Endodermal cell (in vitro differentiated cells): ENCODE data around the gene HS6ST3. TPM values are rescaled to one million over a fixed set of nuclear protein-coding genes. Genes with fewer than 3 reads are reported as not detected.

Experiments
- DNase-seq: peaks from one replicate; pipeline ENCODE4 v3.0.0-alpha.2; 2017
- H3K27ac ChIP-seq: 2 replicates; pipeline ENCODE4 v1.5.1; 2013; ENCODE audit warnings: mild to moderate bottlenecking, low read depth, low read length, moderate library complexity
- H3K27me3 ChIP-seq: 2 replicates; pipeline ENCODE4 v1.6.1; 2013; ENCODE audit warnings: mild to moderate bottlenecking, low read length, moderate library complexity; ENCODE audit not compliant: insufficient read depth, control insufficient read depth, poor library complexity, severe bottlenecking
- H3K36me3 ChIP-seq: 2 replicates; pipeline ENCODE4 v1.7.0; 2013; ENCODE audit warnings: mild to moderate bottlenecking, low read length, moderate library complexity; ENCODE audit not compliant: control insufficient read depth, insufficient read depth
- H3K4me1 ChIP-seq: one replicate; pipeline ENCODE4 v1.7.0; 2013; ENCODE audit warnings: low read length; ENCODE audit not compliant: control insufficient read depth, insufficient read depth
- H3K4me3 ChIP-seq: 2 replicates; pipeline ENCODE4 v1.5.1; 2013; ENCODE audit warnings: mild to moderate bottlenecking, low read length, moderate library complexity
- H3K9ac ChIP-seq: 2 replicates; pipeline ENCODE4 v1.6.1; 2013; ENCODE audit warnings: mild to moderate bottlenecking, low read length, moderate library complexity; ENCODE audit not compliant: poor library complexity, severe bottlenecking; ENCODE audit errors: extremely low read depth
- H3K9me3 ChIP-seq: 2 replicates; pipeline ENCODE4 v1.6.1; 2013; ENCODE audit warnings: mild to moderate bottlenecking, low read length, moderate library complexity; ENCODE audit not compliant: control insufficient read depth
- H3K27ac Mint-ChIP-seq: 2 replicates; pipeline ENCODE4 v1.8.0; 2020; ENCODE audit warnings: mixed read lengths
- H3K27me3 Mint-ChIP-seq: 2 replicates; pipeline ENCODE4 v1.8.0; 2021; ENCODE audit warnings: mild to moderate bottlenecking, mixed read lengths; ENCODE audit not compliant: insufficient read depth
- H3K36me3 Mint-ChIP-seq: 2 replicates; pipeline ENCODE4 v1.8.0; 2020; ENCODE audit warnings: low read depth, mixed read lengths
- H3K4me1 Mint-ChIP-seq: 2 replicates; pipeline ENCODE4 v1.8.0; 2020; ENCODE audit warnings: mixed read lengths
- H3K4me3 Mint-ChIP-seq: 2 replicates; pipeline ENCODE4 v1.8.0; 2020; ENCODE audit warnings: mild to moderate bottlenecking, moderate library complexity, mixed read lengths
- H3K9me3 Mint-ChIP-seq: 2 replicates; pipeline ENCODE4 v1.8.0; 2020; ENCODE audit warnings: mild to moderate bottlenecking, mixed read lengths
- WGBS, 2 experiments: methylation state at CpG; one replicate each; pipeline versions ENCODE4 v1.1.5 to v1.1.7; 2013; ENCODE audit warnings: missing lambda C conversion rate in 2 of 2, mixed read lengths in 1 of 2; ENCODE audit not compliant: insufficient coverage in 1 of 2, insufficient read length in 1 of 2; 5-methylcytosine and 5-hydroxymethylcytosine counted together
- total RNA-seq, 2 donors: library from RNA; stranded (reverse); fragmentation: NEBNext Ultra II Directional in 1 of 2; extraction: Animal tissue kit (Norgen Biotek cat#: 25700) in 1 of 2; gene quantifications; 2 replicates in 1 of 2; 3 replicates in 1 of 2; pipeline ENCODE4 v1.2.1, GENCODE V29; 2021
- TF ChIP-seq, protein P1 (sequence below): fragments of 200-600 bp; sonication (generic); conservative IDR thresholded peaks from 2 replicates; pipeline ENCODE4 v1.5.0; 2021; ENCODE audit warnings: antibody characterized with exemption, mild to moderate bottlenecking

The HS6ST3 gene
- total RNA-seq, 2 donors from 2014 or later = 0.84 to 1.1 TPM

DNA sequence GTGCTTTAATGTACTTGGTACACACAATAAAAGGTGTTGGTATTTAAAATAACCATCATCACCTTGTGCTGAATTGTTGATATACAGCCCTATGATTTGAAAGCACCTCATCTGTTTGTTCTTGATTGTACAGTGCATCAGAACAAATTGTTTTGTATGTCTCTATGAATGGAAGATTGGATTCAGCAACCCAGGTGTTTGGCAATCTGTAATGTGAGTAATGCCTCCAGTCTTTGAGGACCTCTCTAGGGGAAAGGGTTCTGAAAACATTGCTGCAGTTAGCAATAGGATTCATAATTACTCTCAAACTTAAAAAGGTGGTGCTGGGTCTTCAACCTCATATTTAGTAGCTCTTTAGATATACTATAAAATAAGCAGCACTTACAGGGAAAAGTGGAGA lies 562.6 kb downstream of the HS6ST3 start:
- H3K36me3 Mint-ChIP-seq = no peaks in the 10 kb centered on the region
- H3K4me3 ChIP-seq = no peak overlapping the region
- TF ChIP-seq, protein P1, sequence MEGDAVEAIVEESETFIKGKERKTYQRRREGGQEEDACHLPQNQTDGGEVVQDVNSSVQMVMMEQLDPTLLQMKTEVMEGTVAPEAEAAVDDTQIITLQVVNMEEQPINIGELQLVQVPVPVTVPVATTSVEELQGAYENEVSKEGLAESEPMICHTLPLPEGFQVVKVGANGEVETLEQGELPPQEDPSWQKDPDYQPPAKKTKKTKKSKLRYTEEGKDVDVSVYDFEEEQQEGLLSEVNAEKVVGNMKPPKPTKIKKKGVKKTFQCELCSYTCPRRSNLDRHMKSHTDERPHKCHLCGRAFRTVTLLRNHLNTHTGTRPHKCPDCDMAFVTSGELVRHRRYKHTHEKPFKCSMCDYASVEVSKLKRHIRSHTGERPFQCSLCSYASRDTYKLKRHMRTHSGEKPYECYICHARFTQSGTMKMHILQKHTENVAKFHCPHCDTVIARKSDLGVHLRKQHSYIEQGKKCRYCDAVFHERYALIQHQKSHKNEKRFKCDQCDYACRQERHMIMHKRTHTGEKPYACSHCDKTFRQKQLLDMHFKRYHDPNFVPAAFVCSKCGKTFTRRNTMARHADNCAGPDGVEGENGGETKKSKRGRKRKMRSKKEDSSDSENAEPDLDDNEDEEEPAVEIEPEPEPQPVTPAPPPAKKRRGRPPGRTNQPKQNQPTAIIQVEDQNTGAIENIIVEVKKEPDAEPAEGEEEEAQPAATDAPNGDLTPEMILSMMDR = no peak
- DNase-seq = no peak
- H3K9me3 Mint-ChIP-seq = no peaks in the 10 kb centered on the region
- H3K27ac ChIP-seq = no peak overlapping the region
- no peaks in the 10 kb centered on the region for H3K9me3 ChIP-seq
- no peaks in the 10 kb centered on the region for H3K4me1 Mint-ChIP-seq
- no peak overlapping the region for H3K27ac Mint-ChIP-seq
- no peak overlapping the region for H3K9ac ChIP-seq
- H3K27me3 ChIP-seq = peaks cover 14% of the 10 kb centered on the region
- no peaks in the 10 kb centered on the region for H3K36me3 ChIP-seq
- H3K27me3 Mint-ChIP-seq = peaks cover 5% of the 10 kb centered on the region
- H3K4me3 Mint-ChIP-seq = no peak overlapping the region
- H3K4me1 ChIP-seq = no peaks in the 10 kb centered on the region

DNA sequence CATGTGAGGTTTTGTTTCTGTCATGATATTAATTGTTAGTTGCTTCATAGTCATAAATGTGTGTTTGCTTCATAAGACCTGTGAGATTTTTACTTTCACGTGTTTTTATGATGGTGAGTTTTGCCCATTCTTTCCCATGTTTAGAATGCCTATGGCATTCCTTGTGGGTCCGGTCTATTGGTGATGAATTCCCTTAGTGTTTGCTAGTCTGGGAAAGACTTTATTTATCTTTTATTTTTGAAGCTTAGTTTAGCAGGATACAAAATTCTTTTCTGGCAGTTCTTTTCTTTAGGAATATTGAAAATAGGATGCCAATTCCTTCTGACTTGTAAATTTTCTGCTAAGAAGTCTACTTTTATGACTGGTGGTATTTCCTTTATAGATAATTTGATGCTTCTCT lies 571.7 kb downstream of the HS6ST3 start:
- Mint-ChIP-seq H3K4me3 (no peak overlapping the region), H3K36me3 (no peaks in the 10 kb centered on the region), H3K27me3 (peaks cover 10% of the 10 kb centered on the region), H3K27ac (no peak overlapping the region), H3K9me3 (peaks cover 19% of the 10 kb centered on the region), H3K4me1 (no peaks in the 10 kb centered on the region)
- H3K9ac ChIP-seq = no peak overlapping the region
- peaks cover 24% of the 10 kb centered on the region for H3K9me3 ChIP-seq
- H3K4me1 ChIP-seq = no peaks in the 10 kb centered on the region
- H3K27me3 ChIP-seq = peaks cover 4% of the 10 kb centered on the region
- no peak for DNase-seq
- H3K36me3 ChIP-seq = no peaks in the 10 kb centered on the region
- TF ChIP-seq, protein P1 = no peak
- no peak overlapping the region for H3K4me3 ChIP-seq
- H3K27ac ChIP-seq = no peak overlapping the region
- 87 to 100% methylated on average over 1 to 2 of the region's 2 CpGs for WGBS, 2 experiments

DNA sequence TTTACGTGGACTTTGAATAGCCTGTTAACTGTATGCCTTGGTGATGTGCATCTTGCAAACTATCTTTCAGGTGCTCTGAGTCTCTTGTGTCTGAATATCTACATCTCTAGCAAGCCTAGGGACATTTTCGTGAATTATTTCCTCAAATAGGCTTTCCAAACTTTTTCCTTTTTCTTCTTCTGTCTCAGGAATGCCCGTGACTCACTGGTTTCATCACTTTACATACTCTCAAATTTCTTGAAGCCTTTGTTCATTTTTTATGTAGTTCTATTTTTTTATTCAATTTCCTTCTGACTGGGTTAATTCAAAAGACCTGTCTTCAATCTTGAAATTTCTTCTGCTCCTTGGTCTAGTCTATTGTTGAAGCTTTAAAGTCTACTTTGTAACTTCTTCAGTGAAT lies 572.1 kb downstream of the HS6ST3 start:
- H3K4me3 Mint-ChIP-seq = no peak overlapping the region

More for the DNA sequence above, 572.1 kb downstream of the HS6ST3 start:
- peaks cover 8% of the 10 kb centered on the region for H3K27me3 ChIP-seq
- Mint-ChIP-seq H3K27ac (no peak overlapping the region), H3K27me3 (peaks cover 10% of the 10 kb centered on the region), H3K36me3 (no peaks in the 10 kb centered on the region), H3K4me1 (no peaks in the 10 kb centered on the region), H3K9me3 (peaks cover 19% of the 10 kb centered on the region)
- no peak overlapping the region for H3K9ac ChIP-seq
- no peak for DNase-seq
- TF ChIP-seq, protein P1 = no peak
- no peaks in the 10 kb centered on the region for H3K36me3 ChIP-seq
- H3K4me3 ChIP-seq = no peak overlapping the region
- peaks cover 24% of the 10 kb centered on the region for H3K9me3 ChIP-seq
- no peaks in the 10 kb centered on the region for H3K4me1 ChIP-seq
- 93% methylated on average over 3 of the region's 3 CpGs for WGBS, 2 experiments
- H3K27ac ChIP-seq = no peak overlapping the region
